Ishikawa (cell line): ENCODE results near the gene CLNK.

ENCODE experiments used
- CEBPB ChIP-seq: IDR thresholded peaks from 2 replicates; pipeline ENCODE4 v1.6.1; 2012
- CREB1 ChIP-seq: IDR thresholded peaks from 2 replicates; pipeline ENCODE4 v1.6.1; 2012; ENCODE audit warnings: low read depth
- EGR1 ChIP-seq: IDR thresholded peaks from 2 replicates; pipeline ENCODE4 v1.6.1; 2012
- EP300 ChIP-seq: IDR thresholded peaks from 2 replicates; pipeline ENCODE4 v1.6.1; 2012; ENCODE audit warnings: borderline replicate concordance
- FOXM1 ChIP-seq: IDR thresholded peaks from 2 replicates; pipeline ENCODE4 v1.6.1; 2012; ENCODE audit warnings: low read depth, borderline replicate concordance
- MAX ChIP-seq: IDR thresholded peaks from 2 replicates; pipeline ENCODE4 v1.6.1; 2012
- NFIC ChIP-seq: IDR thresholded peaks from 2 replicates; pipeline ENCODE4 v1.6.1; 2012
- RAD21 ChIP-seq: IDR thresholded peaks from 2 replicates; pipeline ENCODE4 v1.6.1; 2012; ENCODE audit warnings: low read depth
- TAF1 ChIP-seq: IDR thresholded peaks from 2 replicates; pipeline ENCODE4 v1.6.1; 2012; ENCODE audit warnings: low read depth, mild to moderate bottlenecking
- TEAD4 ChIP-seq: IDR thresholded peaks from 2 replicates; pipeline ENCODE4 v1.6.1; 2012
- YY1 ChIP-seq: IDR thresholded peaks from 2 replicates; pipeline ENCODE4 v1.6.1; 2012; ENCODE audit warnings: low read depth
- ZBTB7A ChIP-seq: IDR thresholded peaks from 2 replicates; pipeline ENCODE4 v1.6.1; 2012; ENCODE audit warnings: low read depth
- TF ChIP-seq, protein P1 (sequence below): IDR thresholded peaks from 2 replicates; pipeline ENCODE4 v1.6.1; 2012
- TF ChIP-seq, protein P2 (sequence below): IDR thresholded peaks from 2 replicates; pipeline ENCODE4 v1.6.1; 2012; ENCODE audit warnings: low read depth, mild to moderate bottlenecking

GRCh38 chr4:10672379-10672778 is 12.2 kb downstream of the CLNK start:
- no peak for TF ChIP-seq TAF1
- no peak for TF ChIP-seq EP300
- TF ChIP-seq CEBPB: no peak
- no peak for TF ChIP-seq YY1
- TF ChIP-seq, protein P1, sequence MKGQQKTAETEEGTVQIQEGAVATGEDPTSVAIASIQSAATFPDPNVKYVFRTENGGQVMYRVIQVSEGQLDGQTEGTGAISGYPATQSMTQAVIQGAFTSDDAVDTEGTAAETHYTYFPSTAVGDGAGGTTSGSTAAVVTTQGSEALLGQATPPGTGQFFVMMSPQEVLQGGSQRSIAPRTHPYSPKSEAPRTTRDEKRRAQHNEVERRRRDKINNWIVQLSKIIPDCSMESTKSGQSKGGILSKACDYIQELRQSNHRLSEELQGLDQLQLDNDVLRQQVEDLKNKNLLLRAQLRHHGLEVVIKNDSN: no peak
- no peak for TF ChIP-seq FOXM1
- TF ChIP-seq RAD21: no peak
- TF ChIP-seq ZBTB7A: no peak
- TF ChIP-seq NFIC: no peak
- TF ChIP-seq EGR1: no peak
- TF ChIP-seq, protein P2, sequence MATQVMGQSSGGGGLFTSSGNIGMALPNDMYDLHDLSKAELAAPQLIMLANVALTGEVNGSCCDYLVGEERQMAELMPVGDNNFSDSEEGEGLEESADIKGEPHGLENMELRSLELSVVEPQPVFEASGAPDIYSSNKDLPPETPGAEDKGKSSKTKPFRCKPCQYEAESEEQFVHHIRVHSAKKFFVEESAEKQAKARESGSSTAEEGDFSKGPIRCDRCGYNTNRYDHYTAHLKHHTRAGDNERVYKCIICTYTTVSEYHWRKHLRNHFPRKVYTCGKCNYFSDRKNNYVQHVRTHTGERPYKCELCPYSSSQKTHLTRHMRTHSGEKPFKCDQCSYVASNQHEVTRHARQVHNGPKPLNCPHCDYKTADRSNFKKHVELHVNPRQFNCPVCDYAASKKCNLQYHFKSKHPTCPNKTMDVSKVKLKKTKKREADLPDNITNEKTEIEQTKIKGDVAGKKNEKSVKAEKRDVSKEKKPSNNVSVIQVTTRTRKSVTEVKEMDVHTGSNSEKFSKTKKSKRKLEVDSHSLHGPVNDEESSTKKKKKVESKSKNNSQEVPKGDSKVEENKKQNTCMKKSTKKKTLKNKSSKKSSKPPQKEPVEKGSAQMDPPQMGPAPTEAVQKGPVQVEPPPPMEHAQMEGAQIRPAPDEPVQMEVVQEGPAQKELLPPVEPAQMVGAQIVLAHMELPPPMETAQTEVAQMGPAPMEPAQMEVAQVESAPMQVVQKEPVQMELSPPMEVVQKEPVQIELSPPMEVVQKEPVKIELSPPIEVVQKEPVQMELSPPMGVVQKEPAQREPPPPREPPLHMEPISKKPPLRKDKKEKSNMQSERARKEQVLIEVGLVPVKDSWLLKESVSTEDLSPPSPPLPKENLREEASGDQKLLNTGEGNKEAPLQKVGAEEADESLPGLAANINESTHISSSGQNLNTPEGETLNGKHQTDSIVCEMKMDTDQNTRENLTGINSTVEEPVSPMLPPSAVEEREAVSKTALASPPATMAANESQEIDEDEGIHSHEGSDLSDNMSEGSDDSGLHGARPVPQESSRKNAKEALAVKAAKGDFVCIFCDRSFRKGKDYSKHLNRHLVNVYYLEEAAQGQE: no peak
- no peak for TF ChIP-seq CREB1
- no peak for TF ChIP-seq MAX
- no peak for TF ChIP-seq TEAD4
